ENCODE measurements around the gene SLC25A15.
"Not testable (repeated sequence)": the region's sequence is repeated elsewhere in the genome, so short reads cannot be mapped to it uniquely, and the experiment has no call there.

The SLC25A15 gene

DNA sequence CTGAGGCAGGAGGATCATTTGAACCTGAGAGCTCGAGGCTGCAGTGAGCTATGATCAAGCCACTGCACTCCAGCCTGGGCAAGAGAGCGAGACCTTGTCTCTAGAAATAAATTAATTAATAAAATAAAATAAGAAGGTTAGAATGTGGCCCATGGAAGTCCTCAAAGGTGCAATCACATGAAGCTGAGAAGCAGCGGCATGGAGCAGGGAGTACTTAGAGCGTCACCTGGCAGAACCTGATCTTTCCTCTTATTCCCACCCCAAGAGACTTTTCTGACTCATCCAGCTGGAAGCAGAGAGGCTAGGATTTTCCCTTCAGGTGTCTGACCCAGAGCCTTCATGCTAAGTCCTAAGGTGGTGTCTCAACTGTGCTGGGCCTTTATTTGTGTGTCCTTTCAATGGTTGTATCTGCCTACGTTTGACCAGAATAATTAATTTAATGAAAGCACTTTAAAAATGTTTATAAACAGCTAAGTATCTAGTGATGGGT is 9.6 kb upstream of the SLC25A15 start:
- TF ChIP-seq, protein P1, sequence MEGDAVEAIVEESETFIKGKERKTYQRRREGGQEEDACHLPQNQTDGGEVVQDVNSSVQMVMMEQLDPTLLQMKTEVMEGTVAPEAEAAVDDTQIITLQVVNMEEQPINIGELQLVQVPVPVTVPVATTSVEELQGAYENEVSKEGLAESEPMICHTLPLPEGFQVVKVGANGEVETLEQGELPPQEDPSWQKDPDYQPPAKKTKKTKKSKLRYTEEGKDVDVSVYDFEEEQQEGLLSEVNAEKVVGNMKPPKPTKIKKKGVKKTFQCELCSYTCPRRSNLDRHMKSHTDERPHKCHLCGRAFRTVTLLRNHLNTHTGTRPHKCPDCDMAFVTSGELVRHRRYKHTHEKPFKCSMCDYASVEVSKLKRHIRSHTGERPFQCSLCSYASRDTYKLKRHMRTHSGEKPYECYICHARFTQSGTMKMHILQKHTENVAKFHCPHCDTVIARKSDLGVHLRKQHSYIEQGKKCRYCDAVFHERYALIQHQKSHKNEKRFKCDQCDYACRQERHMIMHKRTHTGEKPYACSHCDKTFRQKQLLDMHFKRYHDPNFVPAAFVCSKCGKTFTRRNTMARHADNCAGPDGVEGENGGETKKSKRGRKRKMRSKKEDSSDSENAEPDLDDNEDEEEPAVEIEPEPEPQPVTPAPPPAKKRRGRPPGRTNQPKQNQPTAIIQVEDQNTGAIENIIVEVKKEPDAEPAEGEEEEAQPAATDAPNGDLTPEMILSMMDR (IDR thresholded peaks at IDR 0.05; ENCODE audit: control insufficient read depth, insufficient read depth, low read depth, low read length, missing control alignments), result no peak
- no peak overlapping the region for H3K4me3 ChIP-seq (ENCODE audit: control insufficient read depth, low read depth, low read length)
- DNase-seq (ENCODE audit: low read depth), result no peak

DNA sequence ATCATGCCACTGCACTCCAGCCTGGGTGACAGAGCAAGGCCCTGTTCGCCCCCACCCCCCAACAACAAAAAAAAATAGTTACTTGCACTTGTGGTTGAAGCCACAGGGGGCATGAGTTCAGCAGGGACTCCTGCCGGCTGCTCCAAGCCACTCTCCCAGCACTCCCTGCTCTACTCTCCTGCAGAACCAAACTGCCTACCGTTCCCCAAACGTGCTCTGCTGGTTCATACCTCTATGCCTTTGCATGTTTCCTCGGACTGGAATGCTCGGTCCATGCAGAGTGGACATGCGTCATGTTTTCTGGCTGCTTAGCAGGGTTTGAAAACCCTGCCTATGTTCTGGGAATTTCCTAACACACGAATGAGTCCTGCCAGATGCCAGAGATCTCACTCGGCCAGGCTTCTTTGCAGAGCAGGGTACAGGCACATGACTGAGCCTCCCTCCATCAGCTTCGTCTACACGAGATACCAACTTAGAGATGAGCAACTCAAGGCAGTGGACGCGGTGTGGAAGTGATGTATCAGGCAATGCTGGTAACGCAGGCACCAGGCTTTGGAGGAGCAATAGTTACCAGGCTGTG is 8.5 kb upstream of the SLC25A15 start:
- TF ChIP-seq, protein P1 (IDR thresholded peaks at IDR 0.05; ENCODE audit: control insufficient read depth, insufficient read depth, low read depth, low read length, missing control alignments), result peak; percentile 21
- DNase-seq (ENCODE audit: low read depth), result no peak

DNA sequence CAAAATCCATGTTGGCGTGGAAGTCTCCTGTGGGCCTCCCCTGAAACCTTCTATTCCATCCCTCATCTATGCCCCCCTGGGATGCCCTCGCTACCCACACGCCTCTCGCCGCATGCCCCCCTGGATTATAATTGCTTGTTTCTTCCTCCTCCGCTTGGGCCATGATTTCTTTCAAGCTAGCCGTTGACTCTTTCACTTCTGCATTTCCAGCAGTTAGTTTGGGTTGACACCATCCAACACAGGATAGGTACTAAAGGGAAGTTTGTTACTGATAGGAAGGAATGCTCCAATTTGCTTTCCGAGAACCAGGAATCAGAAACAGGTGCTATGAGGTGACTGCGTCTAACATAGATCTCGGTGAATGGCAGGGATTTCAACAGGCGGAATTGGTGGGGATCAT is 7.7 kb upstream of the SLC25A15 start:
- DNase-seq (ENCODE audit: low read depth), result no peak
- TF ChIP-seq, protein P1 (IDR thresholded peaks at IDR 0.05; ENCODE audit: control insufficient read depth, insufficient read depth, low read depth, low read length, missing control alignments), result no peak
- no peak overlapping the region for H3K4me3 ChIP-seq (ENCODE audit: control insufficient read depth, low read depth, low read length)

More for the DNA sequence above, 8.5 kb upstream of the SLC25A15 start:
- H3K4me3 ChIP-seq (ENCODE audit: control insufficient read depth, low read depth, low read length), result no peak overlapping the region

DNA sequence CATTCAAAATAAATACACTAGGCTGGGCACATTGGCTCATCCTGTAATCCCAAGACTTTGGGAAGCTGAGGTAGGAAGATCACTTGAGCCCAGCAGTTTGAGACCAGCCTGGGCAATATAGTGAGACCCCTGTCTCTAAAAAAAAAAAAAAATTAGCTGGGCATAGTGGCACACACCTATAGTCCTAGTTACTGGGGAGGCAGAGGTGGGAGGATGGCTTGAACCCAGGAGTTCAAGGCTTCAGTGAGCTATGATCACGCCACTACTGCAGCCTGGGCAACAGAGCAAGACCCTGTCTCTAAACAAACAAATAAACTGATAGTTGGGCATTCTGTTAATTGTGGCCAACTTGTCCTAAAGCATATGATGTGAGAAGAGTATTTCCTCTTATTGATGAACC is 6.4 kb upstream of the SLC25A15 start:
- H3K4me3 ChIP-seq (ENCODE audit: control insufficient read depth, low read depth, low read length); DNase-seq (ENCODE audit: low read depth): not testable (repeated sequence)

DNA sequence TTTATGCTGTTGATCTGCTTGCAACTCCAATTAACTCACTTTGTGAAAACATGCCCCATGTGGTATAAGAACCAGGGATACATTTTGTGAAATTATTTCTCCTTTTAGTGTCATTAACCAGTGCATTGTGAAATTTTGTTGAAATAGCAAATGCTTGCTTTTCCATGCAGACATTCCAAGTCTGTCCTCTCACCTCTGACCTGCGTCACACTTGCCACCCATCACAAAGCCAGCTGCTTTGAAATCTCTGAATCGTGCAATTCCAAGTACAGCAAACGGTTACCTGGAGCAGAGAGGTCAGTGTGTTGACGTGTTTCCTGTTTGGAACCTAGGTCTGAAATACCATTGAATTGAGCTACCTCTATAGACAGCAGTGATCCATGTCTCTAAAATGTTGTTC is 4.9 kb upstream of the SLC25A15 start:
- TF ChIP-seq, protein P1 (IDR thresholded peaks at IDR 0.05; ENCODE audit: control insufficient read depth, insufficient read depth, low read depth, low read length, missing control alignments), result no peak
- DNase-seq (ENCODE audit: low read depth), result no peak
- H3K4me3 ChIP-seq (ENCODE audit: control insufficient read depth, low read depth, low read length), result no peak overlapping the region

DNA sequence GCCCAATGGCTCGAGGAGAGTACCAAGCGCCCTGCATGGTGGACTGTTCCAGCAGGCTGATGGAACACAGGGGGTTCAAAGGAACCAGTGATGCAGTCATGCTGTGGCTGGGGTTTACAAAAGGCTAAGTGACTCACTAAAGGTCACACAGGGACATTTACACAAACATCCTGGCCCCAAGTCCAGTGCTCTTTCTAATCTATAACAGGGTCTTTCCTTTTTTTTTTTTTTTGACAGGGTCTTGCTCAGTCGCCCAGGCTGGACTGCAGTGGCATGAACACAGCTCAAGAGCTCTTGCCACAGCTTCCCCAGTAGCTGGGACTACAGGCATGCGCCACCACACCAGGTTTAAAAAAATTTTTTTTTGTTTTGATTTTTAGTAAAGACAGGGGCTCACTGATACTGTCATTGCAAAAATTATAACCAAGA is 2.8 kb upstream of the SLC25A15 start:
- no peak for DNase-seq (ENCODE audit: low read depth)
- no peak overlapping the region for H3K4me3 ChIP-seq (ENCODE audit: control insufficient read depth, low read depth, low read length)
- TF ChIP-seq, protein P1 (IDR thresholded peaks at IDR 0.05; ENCODE audit: control insufficient read depth, insufficient read depth, low read depth, low read length, missing control alignments), result no peak

DNA sequence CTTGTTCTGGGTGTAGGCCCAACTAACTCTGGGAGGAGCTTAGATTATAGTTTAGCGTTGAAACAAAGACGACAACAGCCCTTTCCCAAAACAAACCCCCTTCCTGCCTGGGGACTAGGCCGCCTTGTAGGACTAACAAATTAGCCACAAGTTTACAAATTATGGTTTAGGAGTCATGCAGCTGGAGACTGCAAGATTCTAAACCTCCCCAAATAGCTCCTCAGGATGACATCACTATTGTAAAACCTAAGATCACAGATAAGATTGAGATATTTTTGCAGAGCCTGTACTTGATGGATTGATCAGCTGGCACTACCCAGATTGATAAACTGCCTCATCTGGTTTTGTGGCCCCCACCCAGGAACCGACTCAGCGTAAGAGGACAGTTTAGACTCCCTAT is 2.3 kb upstream of the SLC25A15 start:
- TF ChIP-seq, protein P1 (IDR thresholded peaks at IDR 0.05; ENCODE audit: control insufficient read depth, insufficient read depth, low read depth, low read length, missing control alignments), result no peak
- H3K4me3 ChIP-seq (ENCODE audit: control insufficient read depth, low read depth, low read length), result no peak overlapping the region
- DNase-seq (ENCODE audit: low read depth), result no peak

DNA sequence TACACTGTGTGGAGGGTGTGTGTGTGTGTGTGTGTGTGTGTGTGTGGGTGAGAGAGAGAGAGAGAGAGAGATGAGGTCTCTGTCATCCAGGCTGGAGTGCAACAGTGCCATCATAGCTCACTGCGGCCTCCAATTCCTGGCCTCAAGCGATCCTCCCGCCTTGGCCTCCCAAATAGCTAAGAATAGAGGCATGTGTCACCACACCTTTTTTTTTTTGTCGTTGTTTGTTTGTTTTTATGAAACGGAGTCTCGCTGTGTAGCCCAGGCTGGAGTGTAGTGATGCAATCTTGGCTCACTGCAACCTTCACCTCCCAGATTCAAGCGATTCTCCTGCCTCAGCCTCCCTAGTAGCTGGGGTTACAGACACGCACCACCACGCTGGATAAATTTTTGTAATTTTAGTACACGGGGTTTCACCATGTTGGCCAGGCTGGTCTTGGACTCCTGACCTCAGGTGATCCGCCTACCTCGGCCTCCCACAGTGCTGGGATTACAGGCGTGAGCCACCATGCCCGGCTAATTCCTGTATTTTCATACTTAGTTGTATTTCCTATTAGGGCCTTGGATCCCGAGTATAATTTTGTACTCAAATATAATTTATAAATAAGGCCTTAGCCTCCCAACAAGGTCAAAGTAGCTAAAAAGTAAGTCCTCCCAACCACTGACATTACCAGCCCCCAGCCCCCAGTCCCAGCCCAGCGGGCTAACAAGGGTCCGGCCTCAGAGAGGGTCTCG is 704 bp upstream of the SLC25A15 start:
- H3K4me3 ChIP-seq (ENCODE audit: control insufficient read depth, low read depth, low read length), result peak overlapping the region; percentile 83

More for the DNA sequence above, 704 bp upstream of the SLC25A15 start:
- DNase-seq (ENCODE audit: low read depth), result not testable (repeated sequence)
